BLaER1 treated with 17β-estradiol and CSF1 and Interleukin-3, amounts not matched to agents 10 nM and 100 nM (cell line): ENCODE data around the gene TRAPPC3L.

Experiments
- H3K27ac ChIP-seq, 11 experiments: shearing (Covaris generic); formaldehyde crosslinking; 2 replicates each; pipeline ENCODE4 v1.8.1; 2022
- H3K27me3 ChIP-seq, 11 experiments: shearing (Covaris generic); formaldehyde crosslinking; 2 replicates each; pipeline ENCODE4 v1.8.1; 2022
- H3K36me3 ChIP-seq, 11 experiments: shearing (Covaris generic); formaldehyde crosslinking; 2 replicates each; pipeline ENCODE4 v1.8.1; 2022
- H3K4me1 ChIP-seq, 10 experiments: shearing (Covaris generic); formaldehyde crosslinking; 2 replicates each; pipeline ENCODE4 v1.8.1; 2022
- H3K4me2 ChIP-seq, 11 experiments: shearing (Covaris generic); formaldehyde crosslinking; 2 replicates each; pipeline ENCODE4 v1.8.1; 2022
- H3K4me3 ChIP-seq, 10 experiments: shearing (Covaris generic); formaldehyde crosslinking; 2 replicates each; pipeline ENCODE4 v1.8.1; 2022
- H3K9ac ChIP-seq, 11 experiments: shearing (Covaris generic); formaldehyde crosslinking; 2 replicates each; pipeline ENCODE4 v1.8.1; 2022
- H3K9me3 ChIP-seq, 11 experiments: shearing (Covaris generic); formaldehyde crosslinking; replicated peaks in 1 of 11; 2 replicates each; pipeline ENCODE4 v1.8.1; 2022
- H4K20me1 ChIP-seq, 11 experiments: shearing (Covaris generic); formaldehyde crosslinking; 2 replicates each; pipeline ENCODE4 v1.8.1; 2022
- Cebpa-rat ChIP-seq, 11 experiments: shearing (Covaris generic); IDR thresholded peaks; 2 replicates each; pipeline ENCODE4 v1.8.1; 2022

Gene TRAPPC3L

DNA sequence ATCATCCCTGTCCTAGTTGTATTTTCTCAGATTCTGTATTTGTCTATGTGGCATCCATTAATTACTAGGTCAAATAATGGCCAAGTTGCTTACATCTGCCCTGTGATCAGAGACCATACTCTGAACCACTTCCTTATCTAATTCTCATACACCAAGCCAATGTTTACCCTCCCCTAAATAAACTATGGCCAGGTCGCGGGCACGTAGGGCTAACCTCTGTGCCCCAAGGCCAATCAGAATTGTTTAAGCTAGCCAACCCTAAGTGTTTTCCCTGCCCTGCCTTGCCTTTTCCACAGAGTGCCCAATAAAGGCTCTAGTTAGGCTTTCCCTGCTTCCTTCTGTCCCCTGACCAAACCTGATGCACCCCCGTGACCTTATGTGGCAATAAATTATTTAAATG is 5.3 kb upstream of the TRAPPC3L start:
- Histone ChIP-seq H3K9me3 (no peaks in the 10 kb centered on the region), H3K4me1 (no peaks in the 10 kb centered on the region), H3K27me3 (no peaks in the 10 kb centered on the region), H3K4me3 (no peak overlapping the region), H3K27ac (no peak overlapping the region), H3K4me2 (no peak overlapping the region), H4K20me1 (no peaks in the 10 kb centered on the region), H3K9ac (no peak overlapping the region), H3K36me3 (no peaks in the 10 kb centered on the region)
- no peak for TF ChIP-seq Cebpa-rat (IDR thresholded peaks at IDR 0.05)

DNA sequence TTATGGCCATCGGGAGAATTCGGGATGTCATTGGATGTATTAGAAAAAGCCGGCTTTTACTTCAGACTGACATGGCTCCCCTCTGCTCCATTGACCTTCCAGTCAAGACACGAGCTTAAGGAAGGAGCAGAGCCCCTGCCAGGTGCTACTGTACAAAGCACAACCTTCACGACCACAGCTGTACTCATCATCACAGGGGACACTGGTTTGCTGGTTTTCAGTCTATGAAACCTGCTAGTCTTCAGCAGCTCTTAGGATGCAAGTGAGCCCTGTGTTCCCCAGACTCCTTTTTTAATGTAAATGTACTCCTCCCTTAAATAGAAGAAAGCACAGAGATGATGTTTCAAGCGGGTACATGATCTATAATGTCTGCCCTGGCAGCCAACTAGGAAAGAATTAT is 1.9 kb upstream of the TRAPPC3L start:
- H3K4me3 ChIP-seq = no peak overlapping the region
- H3K4me2 ChIP-seq = no peak overlapping the region
- no peak overlapping the region for H3K27ac ChIP-seq
- H3K9me3 ChIP-seq = no peaks in the 10 kb centered on the region
- no peaks in the 10 kb centered on the region for H4K20me1 ChIP-seq
- no peak overlapping the region for H3K9ac ChIP-seq
- no peaks in the 10 kb centered on the region for H3K4me1 ChIP-seq
- H3K27me3 ChIP-seq = no peaks in the 10 kb centered on the region
- TF ChIP-seq Cebpa-rat (IDR thresholded peaks at IDR 0.05) = no peak
- no peaks in the 10 kb centered on the region for H3K36me3 ChIP-seq

DNA sequence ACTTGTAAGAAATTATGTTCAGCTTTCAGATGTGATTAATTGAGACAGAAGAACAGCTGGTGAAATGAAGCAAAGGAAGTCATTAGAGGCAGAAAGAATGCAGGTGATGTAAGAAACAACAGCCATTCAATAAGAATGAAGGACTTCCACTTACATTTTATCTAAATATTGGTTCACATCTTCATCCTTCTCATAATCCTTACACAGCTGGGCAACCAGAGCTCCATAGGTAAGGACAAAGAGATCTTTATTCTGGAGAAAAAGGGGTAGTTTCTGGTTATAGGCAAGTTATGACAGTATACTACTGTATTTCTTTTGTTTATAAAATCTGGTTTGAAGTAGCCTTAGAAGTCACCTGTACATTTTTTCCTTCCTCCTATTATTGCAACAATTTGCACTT is 2.3 kb downstream of the TRAPPC3L start:
- H3K36me3 ChIP-seq = no peaks in the 10 kb centered on the region
- no peaks in the 10 kb centered on the region for H4K20me1 ChIP-seq
- H3K27me3 ChIP-seq = no peaks in the 10 kb centered on the region
- TF ChIP-seq Cebpa-rat (IDR thresholded peaks at IDR 0.05) = no peak
- H3K27ac ChIP-seq = no peak overlapping the region
- H3K4me3 ChIP-seq = no peak overlapping the region
- H3K9ac ChIP-seq = no peak overlapping the region
- no peaks in the 10 kb centered on the region for H3K4me1 ChIP-seq
- no peak overlapping the region for H3K4me2 ChIP-seq
- H3K9me3 ChIP-seq = no peaks in the 10 kb centered on the region

DNA sequence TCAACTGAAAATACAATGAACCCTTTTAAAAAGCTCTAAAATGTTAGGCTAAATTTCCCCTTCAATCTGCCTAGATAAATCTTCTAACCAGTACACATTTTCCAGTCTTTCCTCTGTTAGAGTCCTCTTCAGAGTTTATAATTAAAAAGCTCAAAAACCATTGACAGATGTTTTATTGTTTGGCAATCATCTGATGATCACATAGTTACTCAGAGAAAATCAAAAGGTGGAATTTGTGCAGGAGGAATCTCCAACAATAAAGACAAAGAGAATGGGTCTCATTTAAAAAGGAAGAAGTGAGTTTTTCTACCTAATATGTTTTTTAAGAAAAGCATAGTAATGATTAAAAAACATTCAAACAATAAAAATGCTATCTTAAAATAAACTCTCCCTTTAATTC is 3.1 kb downstream of the TRAPPC3L start:
- Histone ChIP-seq H3K4me1 (no peaks in the 10 kb centered on the region), H3K27ac (no peak overlapping the region), H3K9ac (no peak overlapping the region), H3K36me3 (no peaks in the 10 kb centered on the region), H3K27me3 (no peaks in the 10 kb centered on the region), H4K20me1 (no peaks in the 10 kb centered on the region), H3K9me3 (no peaks in the 10 kb centered on the region), H3K4me3 (no peak overlapping the region), H3K4me2 (no peak overlapping the region)
- TF ChIP-seq Cebpa-rat (IDR thresholded peaks at IDR 0.05) = no peak

DNA sequence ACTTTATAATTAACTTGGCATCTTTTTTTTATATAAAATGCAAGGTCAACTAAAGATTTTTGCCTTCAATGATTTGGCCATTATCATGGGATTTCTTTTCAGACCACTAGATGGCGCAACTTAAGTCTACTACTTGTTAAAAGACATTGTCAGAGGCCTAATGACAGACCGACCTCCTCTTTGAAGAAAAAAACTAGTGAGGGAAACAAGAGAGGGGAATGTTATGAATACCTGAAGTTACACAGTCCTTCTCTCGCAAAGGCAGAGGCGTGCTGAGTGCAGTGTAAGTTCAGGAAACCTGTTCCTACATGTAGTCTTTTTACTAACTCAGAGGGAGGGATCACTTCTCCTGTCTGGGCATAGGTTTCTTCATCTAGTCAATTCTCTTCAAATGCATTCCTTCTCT is 9.3 kb downstream of the TRAPPC3L start:
- Histone ChIP-seq H3K9me3 (no peaks in the 10 kb centered on the region), H3K36me3 (no peaks in the 10 kb centered on the region), H3K9ac (no peak overlapping the region), H3K27me3 (no peaks in the 10 kb centered on the region), H3K27ac (no peak overlapping the region), H3K4me2 (no peak overlapping the region), H3K4me1 (peaks cover 0 to 18% (median 0%) of the 10 kb centered on the region in 10 experiments; a peak in 6 of 20 replicates), H4K20me1 (no peaks in the 10 kb centered on the region), H3K4me3 (no peak overlapping the region)
- TF ChIP-seq Cebpa-rat (IDR thresholded peaks at IDR 0.05) = no peak

DNA sequence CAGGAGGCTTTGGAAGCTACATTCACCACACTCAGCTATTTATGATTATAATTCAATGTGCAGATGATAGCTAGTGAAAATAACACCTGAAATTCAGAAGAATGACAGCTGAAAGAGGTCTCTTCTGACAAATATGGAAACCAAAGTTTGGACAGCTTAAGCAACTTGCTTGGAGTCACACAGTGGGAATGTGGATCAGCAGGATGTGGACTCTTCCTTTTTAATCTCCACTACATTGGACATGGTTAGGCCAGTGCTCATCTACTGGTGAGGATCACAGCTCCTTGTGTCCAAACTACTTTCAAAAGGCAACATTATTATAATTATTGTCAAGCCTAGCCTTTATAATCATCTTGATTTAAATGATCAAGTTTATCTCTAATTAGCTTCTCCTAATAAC is 10.4 kb downstream of the TRAPPC3L start:
- H3K27me3 ChIP-seq = no peaks in the 10 kb centered on the region
- no peak overlapping the region for H3K4me2 ChIP-seq
- H3K9me3 ChIP-seq = no peaks in the 10 kb centered on the region
- no peak overlapping the region for H3K9ac ChIP-seq
- H3K36me3 ChIP-seq = no peaks in the 10 kb centered on the region
- TF ChIP-seq Cebpa-rat (IDR thresholded peaks at IDR 0.05) = no peak
- H3K4me3 ChIP-seq = no peak overlapping the region
- no peaks in the 10 kb centered on the region for H4K20me1 ChIP-seq
- peaks cover 0 to 28% (median 0%) of the 10 kb centered on the region in 10 experiments; a peak in 7 of 20 replicates for H3K4me1 ChIP-seq
- no peak overlapping the region for H3K27ac ChIP-seq

DNA sequence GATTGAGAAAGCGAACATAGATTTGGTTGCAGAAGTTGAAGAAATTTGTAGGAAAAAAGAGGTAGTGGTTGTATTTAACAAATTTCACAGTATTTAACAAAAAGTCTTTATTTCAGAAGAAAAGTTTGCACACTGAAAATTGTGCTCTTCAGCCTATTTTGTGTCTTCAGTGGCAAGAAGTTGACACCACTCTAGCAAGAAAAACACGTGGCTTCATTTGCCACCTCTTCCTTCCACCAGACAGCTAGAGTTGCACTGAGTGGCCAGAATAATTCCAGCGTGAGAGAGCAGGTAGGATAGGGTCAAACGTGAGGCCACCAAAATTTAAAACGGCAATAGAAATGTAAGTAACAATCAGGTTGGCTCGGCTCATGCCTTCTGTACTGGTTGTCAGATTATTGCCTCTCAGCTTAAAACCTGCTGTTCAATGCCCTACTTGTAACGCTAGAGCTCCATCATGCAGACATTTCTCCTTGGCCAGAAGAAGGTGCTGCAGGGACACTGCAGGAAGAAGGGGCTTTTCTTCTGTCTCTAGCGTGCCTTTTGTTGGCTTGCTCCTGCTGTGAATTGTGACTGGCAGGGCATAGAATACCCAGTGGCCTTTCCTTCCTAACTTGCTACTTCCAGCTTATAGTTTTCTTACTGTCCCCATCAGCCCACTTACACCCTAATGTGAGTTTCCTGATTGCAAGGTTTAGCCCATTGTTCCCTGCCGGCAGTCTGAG is 12.1 kb downstream of the TRAPPC3L start:
- H3K4me3 ChIP-seq = no peak overlapping the region
- H3K27ac ChIP-seq = no peak overlapping the region
- no peaks in the 10 kb centered on the region for H3K27me3 ChIP-seq
- no peaks in the 10 kb centered on the region for H3K36me3 ChIP-seq
- no peak overlapping the region; a peak in 1 of 22 replicates for H3K4me2 ChIP-seq
- no peaks in the 10 kb centered on the region for H3K9me3 ChIP-seq
- no peak overlapping the region for H3K9ac ChIP-seq
- peaks cover 0 to 42% (median 0%) of the 10 kb centered on the region in 10 experiments; a peak in 7 of 20 replicates for H3K4me1 ChIP-seq
- TF ChIP-seq Cebpa-rat (IDR thresholded peaks at IDR 0.05) = no peak
- no peaks in the 10 kb centered on the region for H4K20me1 ChIP-seq

DNA sequence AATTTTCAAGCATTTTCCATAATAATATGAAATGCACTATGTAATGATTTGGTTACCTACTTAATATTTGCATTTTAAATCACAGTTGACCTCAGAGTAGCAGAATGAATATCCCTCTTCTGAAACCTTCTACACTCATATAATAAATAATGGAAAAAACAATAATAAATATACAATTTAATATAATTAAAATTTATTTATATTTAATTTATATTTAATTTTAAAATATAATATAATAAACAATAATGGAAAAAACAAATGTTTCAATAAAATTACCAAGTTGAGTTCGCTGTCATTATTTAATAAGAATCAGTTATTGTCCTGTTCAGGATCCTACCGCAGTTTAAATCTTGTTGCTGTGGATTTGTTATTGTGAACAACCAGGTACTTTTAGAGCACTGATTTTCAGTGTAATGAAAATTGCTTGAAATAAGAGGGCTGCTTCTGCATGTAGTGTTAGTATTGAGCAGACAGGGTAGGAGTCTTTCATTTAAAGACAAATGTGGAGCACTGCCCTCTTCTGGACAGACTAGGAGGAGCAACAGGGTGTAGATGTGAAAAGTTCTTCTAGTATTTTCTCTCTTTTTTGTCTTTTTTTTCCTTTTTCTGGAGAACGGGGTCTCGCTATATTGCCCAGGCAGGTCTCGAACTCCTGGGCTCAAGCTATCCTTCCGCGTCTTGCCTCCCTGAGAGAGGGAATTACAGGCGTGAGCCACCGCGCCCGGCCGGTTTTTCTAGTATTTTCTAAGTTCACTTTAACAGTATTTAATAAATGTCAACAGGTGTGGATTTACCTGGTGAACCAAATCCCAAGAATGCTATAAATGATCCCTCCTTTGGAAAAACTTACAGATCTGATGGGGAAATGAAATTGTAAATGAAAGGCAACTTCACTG is 13.6 kb downstream of the TRAPPC3L start:
- Histone ChIP-seq H3K27ac (no peak overlapping the region), H3K9me3 (no peaks in the 10 kb centered on the region), H3K4me2 (peak overlapping the region in 3 of 11 experiments; percentile 24 to 61 (median 33); a peak in 5 of 22 replicates), H3K9ac (no peak overlapping the region), H3K4me1 (peaks cover 0 to 42% (median 0%) of the 10 kb centered on the region in 10 experiments; a peak in 7 of 20 replicates), H3K4me3 (no peak overlapping the region), H4K20me1 (no peaks in the 10 kb centered on the region), H3K27me3 (no peaks in the 10 kb centered on the region), H3K36me3 (no peaks in the 10 kb centered on the region)
- no peak for TF ChIP-seq Cebpa-rat (IDR thresholded peaks at IDR 0.05)

DNA sequence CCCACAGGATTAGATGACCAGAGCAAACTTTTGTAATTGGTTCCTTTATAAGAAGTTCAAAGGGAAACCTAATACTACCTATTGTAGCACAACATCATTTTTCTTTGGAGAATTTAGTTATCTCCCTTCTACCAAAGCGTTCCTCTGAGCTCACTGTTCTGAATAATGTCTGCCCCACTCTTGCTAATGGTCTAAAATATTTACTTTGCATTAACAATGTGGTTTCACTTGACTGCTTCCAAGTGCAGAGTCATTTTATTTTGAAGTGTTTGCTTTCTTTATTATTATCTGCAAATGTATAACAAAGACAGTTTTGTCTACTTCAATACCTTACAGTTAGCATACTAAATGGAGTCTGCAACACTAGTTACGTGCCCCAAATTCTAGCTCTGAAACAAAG is 15.0 kb downstream of the TRAPPC3L start:
- Histone ChIP-seq H3K4me1 (peaks cover 0 to 47% (median 7%) of the 10 kb centered on the region in 10 experiments; a peak in 9 of 20 replicates), H3K36me3 (no peaks in the 10 kb centered on the region), H3K27ac (peak overlapping the region in 4 of 11 experiments; percentile 2 to 36 (median 7); a peak in 2 of 22 replicates), H3K4me3 (no peak overlapping the region), H3K27me3 (no peaks in the 10 kb centered on the region), H3K9me3 (no peaks in the 10 kb centered on the region), H3K9ac (0 out of 22 replicates have a peak overlapping the region, but pooled peaks of 1 of the 11 experiments have one; percentile 13), H3K4me2 (peak overlapping the region in 4 of 11 experiments; percentile 3 to 77 (median 65); a peak in 6 of 22 replicates), H4K20me1 (no peaks in the 10 kb centered on the region)
- no peak for TF ChIP-seq Cebpa-rat (IDR thresholded peaks at IDR 0.05)
